ENCODE results near the gene RBM38. TPM values are rescaled to one million over a fixed set of nuclear protein-coding genes. Genes with fewer than 3 reads are reported as not detected.
A peak's percentile ranks its signal among the peaks of the same experiment; 100 is the strongest.

The RBM38 gene
- total RNA-seq, 1 donor from 2014 or later: 16.6 TPM

- H3K36me3 Mint-ChIP-seq (ENCODE audit: unreplicated experiment): no peaks in the 10 kb centered on the region
- H3K27me3 Mint-ChIP-seq (ENCODE audit: unreplicated experiment): peaks cover 5% of the 10 kb centered on the region
- peaks cover 2% of the 10 kb centered on the region for H3K9me3 Mint-ChIP-seq (ENCODE audit: unreplicated experiment)
- peaks cover 11% of the 10 kb centered on the region for H3K4me1 Mint-ChIP-seq (ENCODE audit: low read depth, unreplicated experiment)
- no peak for TF ChIP-seq CTCF (IDR thresholded peaks at IDR 0.05; ENCODE audit: partially characterized antibody, unreplicated experiment)
- no peak overlapping the region for H3K27ac Mint-ChIP-seq (ENCODE audit: unreplicated experiment)
- no peak overlapping the region for H3K4me3 Mint-ChIP-seq (ENCODE audit: unreplicated experiment)
- DNase-seq: peak; percentile 10
These were observed 5.2 kb downstream of the RBM38 start for GRCh38 chr20:57396212-57396983.

GRCh38 chr20:57396984-57397692 is 5.9 kb downstream of the RBM38 start:
- no peak overlapping the region for H3K27ac Mint-ChIP-seq (ENCODE audit: unreplicated experiment)
- H3K27me3 Mint-ChIP-seq (ENCODE audit: unreplicated experiment): peaks cover 7% of the 10 kb centered on the region
- H3K36me3 Mint-ChIP-seq (ENCODE audit: unreplicated experiment): no peaks in the 10 kb centered on the region

GRCh38 chr20:57397693-57398108 is 6.5 kb downstream of the RBM38 start:
- DNase-seq: no peak
- Mint-ChIP-seq H3K36me3 (ENCODE audit: unreplicated experiment) (no peaks in the 10 kb centered on the region), H3K4me1 (ENCODE audit: low read depth, unreplicated experiment) (peaks cover 11% of the 10 kb centered on the region), H3K27me3 (ENCODE audit: unreplicated experiment) (peaks cover 6% of the 10 kb centered on the region), H3K27ac (ENCODE audit: unreplicated experiment) (peak overlapping the region; percentile 49), H3K4me3 (ENCODE audit: unreplicated experiment) (no peak overlapping the region), H3K9me3 (ENCODE audit: unreplicated experiment) (peaks cover 4% of the 10 kb centered on the region)
- no peak for TF ChIP-seq CTCF (IDR thresholded peaks at IDR 0.05; ENCODE audit: partially characterized antibody, unreplicated experiment)

More at GRCh38 chr20:57396984-57397692, 5.9 kb downstream of the RBM38 start:
- no peak for TF ChIP-seq CTCF (IDR thresholded peaks at IDR 0.05; ENCODE audit: partially characterized antibody, unreplicated experiment)
- H3K4me1 Mint-ChIP-seq (ENCODE audit: low read depth, unreplicated experiment): peaks cover 11% of the 10 kb centered on the region
- peaks cover 4% of the 10 kb centered on the region for H3K9me3 Mint-ChIP-seq (ENCODE audit: unreplicated experiment)
- no peak for DNase-seq
- H3K4me3 Mint-ChIP-seq (ENCODE audit: unreplicated experiment): no peak overlapping the region

- Mint-ChIP-seq H3K4me3 (ENCODE audit: unreplicated experiment) (no peak overlapping the region), H3K4me1 (ENCODE audit: low read depth, unreplicated experiment) (peaks cover 8% of the 10 kb centered on the region), H3K27me3 (ENCODE audit: unreplicated experiment) (peaks cover 4% of the 10 kb centered on the region), H3K27ac (ENCODE audit: unreplicated experiment) (no peak overlapping the region), H3K9me3 (ENCODE audit: unreplicated experiment) (peaks cover 4% of the 10 kb centered on the region), H3K36me3 (ENCODE audit: unreplicated experiment) (no peaks in the 10 kb centered on the region)
- no peak for DNase-seq
- no peak for TF ChIP-seq CTCF (IDR thresholded peaks at IDR 0.05; ENCODE audit: partially characterized antibody, unreplicated experiment)
These were observed 7.1 kb downstream of the RBM38 start for GRCh38 chr20:57398231-57398821.

Measured in glutamatergic neuron (in vitro differentiated cells).